DND-41 (cell line): ENCODE results near the gene SCMH1.

Experiments
- ATAC-seq: fragments of 200-7000 bp; cut with Tn5 transposase; 3 replicates; pipeline ENCODE4 v1.9.1; 2021; ENCODE audit warnings: low read depth; ENCODE audit not compliant: insufficient read depth
- DNase-seq: peaks from one replicate; pipeline ENCODE4 v3.0.0-alpha.2; 2020
- H2AFZ ChIP-seq: 2 replicates; pipeline ENCODE4 v1.6.0; 2012; ENCODE audit warnings: low read depth, low read length
- H3K27ac ChIP-seq: 2 replicates; pipeline ENCODE4 v1.5.1; 2012; ENCODE audit warnings: low read length, inconsistent platforms
- H3K27me3 ChIP-seq: fragments of 200-600 bp; sonication (generic); 2 replicates; pipeline ENCODE4 v1.6.0; 2012; ENCODE audit warnings: low read length, mild to moderate bottlenecking, inconsistent platforms; ENCODE audit not compliant: insufficient read depth, poor library complexity
- H3K36me3 ChIP-seq: 2 replicates; pipeline ENCODE4 v1.5.1; 2012; ENCODE audit warnings: low read length, inconsistent platforms; ENCODE audit not compliant: insufficient read depth
- H3K4me1 ChIP-seq: 2 replicates; pipeline ENCODE4 v1.5.1; 2012; ENCODE audit warnings: mild to moderate bottlenecking, low read length; ENCODE audit not compliant: insufficient read depth
- H3K4me2 ChIP-seq: 2 replicates; pipeline ENCODE4 v1.6.0; 2012; ENCODE audit warnings: mild to moderate bottlenecking, moderate library complexity, low read length, inconsistent platforms; ENCODE audit not compliant: insufficient read depth
- H3K4me3 ChIP-seq, 2 experiments: fragments of 200-600 bp in 1 of 2; shearing (Covaris generic) in 1 of 2; 2 replicates each; pipeline ENCODE4 v1.5.1; 2012 to 2016; ENCODE audit warnings: inconsistent platforms in 2 of 2, low read length in 2 of 2, mild to moderate bottlenecking in 2 of 2, low read depth in 1 of 2, moderate library complexity in 1 of 2
- H3K79me2 ChIP-seq: 2 replicates; pipeline ENCODE4 v1.6.0; 2012; ENCODE audit warnings: low read length, inconsistent platforms; ENCODE audit not compliant: insufficient read depth
- H3K9ac ChIP-seq: 2 replicates; pipeline ENCODE4 v1.6.0; 2012; ENCODE audit warnings: low read depth, mild to moderate bottlenecking, inconsistent platforms, low read length, moderate library complexity
- H3K9me3 ChIP-seq: 2 replicates; pipeline ENCODE4 v1.5.1; 2012; ENCODE audit warnings: low read length, moderate library complexity, mild to moderate bottlenecking, inconsistent platforms; ENCODE audit not compliant: insufficient read depth, severe bottlenecking
- H4K20me1 ChIP-seq: 2 replicates; pipeline ENCODE4 v1.6.0; 2012; ENCODE audit warnings: low read length; ENCODE audit not compliant: insufficient read depth
- EZH2 ChIP-seq: IDR thresholded peaks from 3 replicates; pipeline ENCODE4 v1.6.1; 2012; ENCODE audit warnings: borderline replicate concordance, low read depth, mild to moderate bottlenecking, moderate library complexity, low read length, inconsistent platforms; ENCODE audit not compliant: severe bottlenecking
- TF ChIP-seq, protein P1 (sequence below): IDR thresholded peaks from 2 replicates; pipeline ENCODE4 v1.5.1; 2012; ENCODE audit warnings: borderline replicate concordance, low read length, moderate library complexity, mild to moderate bottlenecking; ENCODE audit not compliant: poor library complexity, severe bottlenecking; ENCODE audit errors: extremely low read depth

Gene SCMH1

DNA sequence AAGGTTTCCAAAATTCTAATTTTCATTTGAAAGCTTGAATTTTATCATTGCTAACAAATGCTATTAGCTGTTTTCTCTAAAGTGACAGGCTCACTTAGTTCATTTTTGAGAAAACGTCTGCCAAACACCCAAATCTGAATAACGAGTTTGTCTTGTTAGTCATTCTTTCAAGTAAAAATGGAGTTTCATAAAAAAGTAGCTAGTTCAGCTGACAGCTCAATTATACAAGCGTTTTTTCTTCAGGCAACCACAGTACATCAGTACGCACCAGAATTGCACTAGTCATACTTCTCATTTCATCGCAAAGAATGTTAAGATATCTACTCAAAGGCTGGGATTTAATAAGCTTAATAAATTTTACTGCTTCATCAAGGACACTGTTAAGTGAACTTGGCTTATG is 148.3 kb downstream of the SCMH1 start:
- ATAC-seq (no peak), DNase-seq (no peak)
- Histone ChIP-seq H3K79me2 (no peaks in the 10 kb centered on the region), H3K4me3 (no peak overlapping the region), H3K9ac (no peak overlapping the region), H3K9me3 (no peaks in the 10 kb centered on the region), H3K27me3 (no peaks in the 10 kb centered on the region), H4K20me1 (no peaks in the 10 kb centered on the region), H2AFZ (no peak overlapping the region), H3K4me2 (no peak overlapping the region), H3K4me1 (no peaks in the 10 kb centered on the region), H3K27ac (no peak overlapping the region), H3K36me3 (no peaks in the 10 kb centered on the region; the same call in 1 of the 2 replicates)
- no peak for TF ChIP-seq EZH2
- TF ChIP-seq, protein P1, sequence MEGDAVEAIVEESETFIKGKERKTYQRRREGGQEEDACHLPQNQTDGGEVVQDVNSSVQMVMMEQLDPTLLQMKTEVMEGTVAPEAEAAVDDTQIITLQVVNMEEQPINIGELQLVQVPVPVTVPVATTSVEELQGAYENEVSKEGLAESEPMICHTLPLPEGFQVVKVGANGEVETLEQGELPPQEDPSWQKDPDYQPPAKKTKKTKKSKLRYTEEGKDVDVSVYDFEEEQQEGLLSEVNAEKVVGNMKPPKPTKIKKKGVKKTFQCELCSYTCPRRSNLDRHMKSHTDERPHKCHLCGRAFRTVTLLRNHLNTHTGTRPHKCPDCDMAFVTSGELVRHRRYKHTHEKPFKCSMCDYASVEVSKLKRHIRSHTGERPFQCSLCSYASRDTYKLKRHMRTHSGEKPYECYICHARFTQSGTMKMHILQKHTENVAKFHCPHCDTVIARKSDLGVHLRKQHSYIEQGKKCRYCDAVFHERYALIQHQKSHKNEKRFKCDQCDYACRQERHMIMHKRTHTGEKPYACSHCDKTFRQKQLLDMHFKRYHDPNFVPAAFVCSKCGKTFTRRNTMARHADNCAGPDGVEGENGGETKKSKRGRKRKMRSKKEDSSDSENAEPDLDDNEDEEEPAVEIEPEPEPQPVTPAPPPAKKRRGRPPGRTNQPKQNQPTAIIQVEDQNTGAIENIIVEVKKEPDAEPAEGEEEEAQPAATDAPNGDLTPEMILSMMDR, result no peak

DNA sequence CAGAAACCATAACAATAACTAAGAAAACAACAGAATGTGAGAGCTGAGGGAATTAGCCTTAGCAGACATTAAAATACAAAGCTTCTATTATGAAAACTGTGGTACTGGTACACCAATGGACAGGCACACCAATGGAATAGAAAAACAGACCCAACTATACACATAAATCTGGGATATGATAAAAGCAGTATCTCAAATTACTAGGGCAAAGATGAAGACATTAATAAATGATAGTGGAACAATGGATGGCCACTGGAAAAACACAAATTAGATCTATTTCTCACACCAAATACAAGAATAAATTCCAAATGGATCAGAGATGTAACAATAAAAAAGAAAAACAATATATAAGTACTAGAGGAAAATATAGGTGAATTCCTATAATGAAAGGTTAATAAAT is 155.2 kb downstream of the SCMH1 start:
- Histone ChIP-seq H3K4me2 (no peak overlapping the region), H3K4me1 (no peaks in the 10 kb centered on the region), H3K9ac (no peak overlapping the region), H4K20me1 (no peaks in the 10 kb centered on the region), H3K27me3 (no peaks in the 10 kb centered on the region), H3K27ac (no peak overlapping the region), H3K4me3 (no peak overlapping the region), H3K9me3 (no peaks in the 10 kb centered on the region), H3K79me2 (no peaks in the 10 kb centered on the region), H2AFZ (no peak overlapping the region), H3K36me3 (no peaks in the 10 kb centered on the region)
- DNase-seq (no peak), ATAC-seq (no peak)
- TF ChIP-seq EZH2, result no peak
- TF ChIP-seq, protein P1, result no peak

DNA sequence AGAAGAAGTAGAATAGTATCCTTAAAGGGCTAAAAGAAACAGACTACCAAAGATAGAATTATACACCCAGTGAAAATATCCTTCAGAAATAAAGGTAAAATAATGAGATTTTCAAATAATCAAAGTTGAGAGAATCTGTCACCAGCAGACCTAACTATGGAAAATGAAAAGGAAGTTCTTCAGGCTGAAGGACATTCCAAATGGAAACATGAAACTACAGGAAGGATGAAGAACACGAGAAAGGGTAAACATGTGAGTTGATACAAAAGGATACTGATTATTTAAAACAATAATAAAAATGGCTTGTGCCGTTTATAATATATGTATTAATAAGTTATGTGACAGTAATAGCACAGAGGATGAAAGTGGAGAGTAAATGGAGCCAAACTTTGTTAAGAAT is 163.5 kb downstream of the SCMH1 start:
- H3K79me2 ChIP-seq, result no peaks in the 10 kb centered on the region
- H3K27me3 ChIP-seq, result no peaks in the 10 kb centered on the region
- H3K4me3 ChIP-seq, result no peak overlapping the region
- no peak overlapping the region for H2AFZ ChIP-seq
- no peak overlapping the region for H3K27ac ChIP-seq
- no peak for DNase-seq
- H4K20me1 ChIP-seq, result no peaks in the 10 kb centered on the region
- no peak overlapping the region for H3K4me2 ChIP-seq
- H3K4me1 ChIP-seq, result no peaks in the 10 kb centered on the region
- TF ChIP-seq, protein P1, result no peak
- no peak for TF ChIP-seq EZH2
- peaks cover 3% of the 10 kb centered on the region; the same call in 1 of the 2 replicates for H3K36me3 ChIP-seq
- ATAC-seq, result no peak
- peaks cover 4% of the 10 kb centered on the region for H3K9me3 ChIP-seq
- no peak overlapping the region for H3K9ac ChIP-seq

DNA sequence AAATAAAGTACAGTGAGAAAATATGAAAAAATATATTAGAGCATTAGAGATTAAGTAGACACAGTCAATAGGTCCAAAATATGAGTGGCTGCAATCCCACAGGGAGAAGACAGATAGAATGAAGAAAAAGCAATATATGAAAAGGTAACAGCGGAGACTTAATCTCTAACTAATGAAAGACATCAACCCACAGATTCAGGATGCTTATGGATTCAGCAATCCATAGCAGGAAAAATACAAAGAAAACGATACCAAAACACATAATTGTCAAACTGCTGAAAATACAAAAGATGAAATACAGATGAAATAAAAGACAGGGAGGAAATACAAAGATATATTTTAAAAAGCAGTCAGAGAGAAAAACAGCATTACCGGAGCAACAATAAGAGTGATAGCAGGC is 163.9 kb downstream of the SCMH1 start:
- Histone ChIP-seq H3K9ac (no peak overlapping the region), H3K9me3 (peaks cover 4% of the 10 kb centered on the region), H3K4me1 (no peaks in the 10 kb centered on the region), H3K36me3 (peaks cover 3% of the 10 kb centered on the region; the same call in 1 of the 2 replicates), H4K20me1 (no peaks in the 10 kb centered on the region), H3K27ac (no peak overlapping the region), H3K27me3 (no peaks in the 10 kb centered on the region), H3K4me3 (no peak overlapping the region), H2AFZ (no peak overlapping the region), H3K4me2 (no peak overlapping the region), H3K79me2 (no peaks in the 10 kb centered on the region)
- no peak for DNase-seq
- ATAC-seq, result no peak
- TF ChIP-seq, protein P1, result no peak
- TF ChIP-seq EZH2, result no peak
